Activated CD8-positive, alpha-beta memory T cell treated with anti-CD3 and anti-CD28 coated beads, Interleukin-2, amount 10 ng/mL, durations not matched to agents 7 days and 5 days (primary cell): ENCODE measurements around the gene JPH2. TPM values are rescaled to one million over a fixed set of nuclear protein-coding genes. Genes with fewer than 3 reads are reported as not detected.

Source experiments
- ATAC-seq: fragments of 150-1000 bp; cut with Tn5 transposase; one replicate; pipeline ENCODE4 v1.10.0; 2021; ENCODE audit warnings: moderate library complexity
- CTCF ChIA-PET: fragments of 350-600 bp; sonication (Branson Sonifier 250); formaldehyde crosslinking; loops from one replicate; lab custom pipeline; 2021; ENCODE audit warnings: antibody characterized with exemption; lab: Charles Lee
- DNase-seq: peaks from one replicate; pipeline ENCODE4 v3.0.0-alpha.2; 2020
- H3K27ac Mint-ChIP-seq: one replicate; pipeline ENCODE4 v1.8.0; 2021; ENCODE audit warnings: mild to moderate bottlenecking, mixed read lengths
- H3K27me3 Mint-ChIP-seq: one replicate; pipeline ENCODE4 v1.8.0; 2021; ENCODE audit warnings: mixed read lengths
- H3K36me3 Mint-ChIP-seq: one replicate; pipeline ENCODE4 v1.8.0; 2021; ENCODE audit warnings: mild to moderate bottlenecking, mixed read lengths
- H3K4me1 Mint-ChIP-seq: one replicate; pipeline ENCODE4 v1.8.0; 2021; ENCODE audit warnings: mixed read lengths
- H3K4me3 Mint-ChIP-seq: one replicate; pipeline ENCODE4 v1.8.0; 2021; ENCODE audit warnings: mild to moderate bottlenecking, moderate library complexity, mixed read lengths
- H3K9me3 Mint-ChIP-seq: one replicate; pipeline ENCODE4 v1.8.0; 2022; ENCODE audit warnings: low read depth, mixed read lengths
- total RNA-seq, 2 experiments: library from RNA; stranded (reverse); gene quantifications; one replicate each; pipeline ENCODE4 v1.2.3, GENCODE V29; 2021

The JPH2 gene
- total RNA-seq, 2 experiments from 2014 or later: not detected

GRCh38 chr20:44159711-44160110, 27.3 kb downstream of the JPH2 start:
- Mint-ChIP-seq H3K9me3 (no peaks in the 10 kb centered on the region), H3K27me3 (peaks cover 29% of the 10 kb centered on the region), H3K36me3 (no peaks in the 10 kb centered on the region), H3K4me1 (no peaks in the 10 kb centered on the region), H3K27ac (no peak overlapping the region), H3K4me3 (no peak overlapping the region)
- DNase-seq: no peak
- ATAC-seq: no peak
- CTCF ChIA-PET: interaction anchor here (1.6 kb wide), 1 partner anchor 11 kb away, joined by 3 read pairs; no protein-coding TSS in a partner anchor

GRCh38 chr20:44159125-44159524, 27.9 kb downstream of the JPH2 start:
- no peak overlapping the region for H3K4me3 Mint-ChIP-seq
- ATAC-seq (no peak), DNase-seq (no peak)
- CTCF ChIA-PET: interaction anchor here (1.6 kb wide), 1 partner anchor 12 kb away, joined by 3 read pairs; no protein-coding TSS in a partner anchor
- no peaks in the 10 kb centered on the region for H3K9me3 Mint-ChIP-seq
- peaks cover 24% of the 10 kb centered on the region for H3K27me3 Mint-ChIP-seq
- H3K4me1 Mint-ChIP-seq: no peaks in the 10 kb centered on the region
- no peaks in the 10 kb centered on the region for H3K36me3 Mint-ChIP-seq
- H3K27ac Mint-ChIP-seq: no peak overlapping the region

GRCh38 chr20:44157061-44157460, 29.9 kb downstream of the JPH2 start:
- peaks cover 3% of the 10 kb centered on the region for H3K4me1 Mint-ChIP-seq
- H3K36me3 Mint-ChIP-seq: no peaks in the 10 kb centered on the region
- no peak overlapping the region for H3K27ac Mint-ChIP-seq
- no peak for DNase-seq
- CTCF ChIA-PET: no interaction called here
- peaks cover 13% of the 10 kb centered on the region for H3K27me3 Mint-ChIP-seq
- H3K4me3 Mint-ChIP-seq: no peak overlapping the region
- ATAC-seq: no peak
- H3K9me3 Mint-ChIP-seq: no peaks in the 10 kb centered on the region

GRCh38 chr20:44154521-44155001, 32.4 kb downstream of the JPH2 start:
- H3K9me3 Mint-ChIP-seq: no peaks in the 10 kb centered on the region

GRCh38 chr20:44153636-44154043, 33.3 kb downstream of the JPH2 start:
- no peak for DNase-seq
- peaks cover 3% of the 10 kb centered on the region for H3K4me1 Mint-ChIP-seq

More at GRCh38 chr20:44154521-44155001, 32.4 kb downstream of the JPH2 start:
- ATAC-seq (no peak), DNase-seq (no peak)
- peaks cover 3% of the 10 kb centered on the region for H3K4me1 Mint-ChIP-seq
- H3K36me3 Mint-ChIP-seq: no peaks in the 10 kb centered on the region
- CTCF ChIA-PET: interaction anchor here (1.2 to 1.3 kb wide), 2 partner anchors 35 to 38 kb away, joined by 4 to 7 read pairs; no protein-coding TSS in a partner anchor
- H3K4me3 Mint-ChIP-seq: no peak overlapping the region
- H3K27me3 Mint-ChIP-seq: peaks cover 12% of the 10 kb centered on the region
- no peak overlapping the region for H3K27ac Mint-ChIP-seq

GRCh38 chr20:44151621-44152416, 35.2 kb downstream of the JPH2 start:
- Mint-ChIP-seq H3K4me3 (no peak overlapping the region), H3K9me3 (no peaks in the 10 kb centered on the region), H3K27ac (no peak overlapping the region), H3K4me1 (peaks cover 3% of the 10 kb centered on the region), H3K27me3 (peaks cover 6% of the 10 kb centered on the region), H3K36me3 (no peaks in the 10 kb centered on the region)
- CTCF ChIA-PET: no interaction called here
- ATAC-seq: no peak
- no peak for DNase-seq

More at GRCh38 chr20:44153636-44154043, 33.3 kb downstream of the JPH2 start:
- no peak overlapping the region for H3K4me3 Mint-ChIP-seq
- H3K36me3 Mint-ChIP-seq: no peaks in the 10 kb centered on the region
- H3K27me3 Mint-ChIP-seq: peaks cover 12% of the 10 kb centered on the region
- peak; percentile 39 for ATAC-seq
- CTCF ChIA-PET: interaction anchor here (1.2 to 1.3 kb wide), 2 partner anchors 36 to 37 kb away, joined by 4 to 7 read pairs; no protein-coding TSS in a partner anchor
- no peaks in the 10 kb centered on the region for H3K9me3 Mint-ChIP-seq
- no peak overlapping the region for H3K27ac Mint-ChIP-seq

- Mint-ChIP-seq H3K27me3 (peaks cover 4% of the 10 kb centered on the region), H3K36me3 (no peaks in the 10 kb centered on the region), H3K27ac (no peak overlapping the region), H3K9me3 (no peaks in the 10 kb centered on the region), H3K4me3 (no peak overlapping the region), H3K4me1 (no peaks in the 10 kb centered on the region)
- CTCF ChIA-PET: no interaction called here
- DNase-seq: no peak
- no peak for ATAC-seq
Observed at GRCh38 chr20:44146272-44146671, 40.7 kb downstream of the JPH2 start.

GRCh38 chr20:44145131-44145775, 41.7 kb downstream of the JPH2 start:
- CTCF ChIA-PET: interaction anchor here (1.0 kb wide), 1 partner anchor 29 kb away, joined by 3 read pairs; no protein-coding TSS in a partner anchor
- Mint-ChIP-seq H3K36me3 (no peaks in the 10 kb centered on the region), H3K27ac (no peak overlapping the region), H3K9me3 (no peaks in the 10 kb centered on the region), H3K27me3 (peaks cover 10% of the 10 kb centered on the region), H3K4me3 (no peak overlapping the region), H3K4me1 (no peaks in the 10 kb centered on the region)
- ATAC-seq: no peak
- DNase-seq: no peak

- no peak for ATAC-seq
- DNase-seq: no peak
Observed at GRCh38 chr20:44143936-44144335, 43.1 kb downstream of the JPH2 start.

GRCh38 chr20:44142413-44142812, 44.6 kb downstream of the JPH2 start:
- no peaks in the 10 kb centered on the region for H3K9me3 Mint-ChIP-seq
- ATAC-seq: no peak

More at GRCh38 chr20:44143936-44144335, 43.1 kb downstream of the JPH2 start:
- Mint-ChIP-seq H3K27ac (no peak overlapping the region), H3K9me3 (no peaks in the 10 kb centered on the region), H3K4me3 (no peak overlapping the region), H3K4me1 (no peaks in the 10 kb centered on the region), H3K27me3 (peaks cover 17% of the 10 kb centered on the region), H3K36me3 (no peaks in the 10 kb centered on the region)
- CTCF ChIA-PET: no interaction called here

GRCh38 chr20:44141873-44142272, 45.1 kb downstream of the JPH2 start:
- Mint-ChIP-seq H3K27ac (no peak overlapping the region), H3K27me3 (peaks cover 19% of the 10 kb centered on the region), H3K9me3 (no peaks in the 10 kb centered on the region), H3K36me3 (no peaks in the 10 kb centered on the region), H3K4me3 (no peak overlapping the region), H3K4me1 (no peaks in the 10 kb centered on the region)
- ATAC-seq (no peak), DNase-seq (no peak)
- CTCF ChIA-PET: interaction anchor here (1.3 to 2.9 kb wide), 3 partner anchors 22 to 48 kb away, joined by 3 to 8 read pairs (median 3); no protein-coding TSS in a partner anchor

More at GRCh38 chr20:44142413-44142812, 44.6 kb downstream of the JPH2 start:
- Mint-ChIP-seq H3K27ac (no peak overlapping the region), H3K4me3 (no peak overlapping the region), H3K4me1 (no peaks in the 10 kb centered on the region), H3K27me3 (peaks cover 19% of the 10 kb centered on the region), H3K36me3 (no peaks in the 10 kb centered on the region)
- no peak for DNase-seq
- CTCF ChIA-PET: interaction anchor here (2.9 kb wide), 1 partner anchor 47 kb away, joined by 8 read pairs; no protein-coding TSS in a partner anchor

GRCh38 chr20:44138867-44139266, 48.1 kb downstream of the JPH2 start:
- Mint-ChIP-seq H3K27ac (no peak overlapping the region), H3K36me3 (no peaks in the 10 kb centered on the region), H3K4me1 (no peaks in the 10 kb centered on the region), H3K9me3 (no peaks in the 10 kb centered on the region), H3K27me3 (peaks cover 21% of the 10 kb centered on the region), H3K4me3 (no peak overlapping the region)
- CTCF ChIA-PET: interaction anchor here (1.1 kb wide), 1 partner anchor 22 kb away, joined by 3 read pairs; no protein-coding TSS in a partner anchor
- ATAC-seq (no peak), DNase-seq (no peak)

- Mint-ChIP-seq H3K27ac (no peak overlapping the region), H3K36me3 (no peaks in the 10 kb centered on the region), H3K4me1 (no peaks in the 10 kb centered on the region), H3K27me3 (peaks cover 19% of the 10 kb centered on the region), H3K4me3 (no peak overlapping the region), H3K9me3 (no peaks in the 10 kb centered on the region)
- DNase-seq: no peak
- no peak for ATAC-seq
- CTCF ChIA-PET: interaction anchor here (1.1 kb wide), 1 partner anchor 20 kb away, joined by 4 read pairs; no protein-coding TSS in a partner anchor
Observed at GRCh38 chr20:44137266-44137801, 49.7 kb downstream of the JPH2 start.
